Islet of Langerhans (tissue), 1 donor: Measurements from ENCODE around the gene GCNT1.

Experiments
- FAIRE-seq: peaks from one replicate; lab custom pipeline; 2011; peaks lifted over from hg19 to GRCh38; lab: Jason Lieb, UNC

The GCNT1 gene

DNA sequence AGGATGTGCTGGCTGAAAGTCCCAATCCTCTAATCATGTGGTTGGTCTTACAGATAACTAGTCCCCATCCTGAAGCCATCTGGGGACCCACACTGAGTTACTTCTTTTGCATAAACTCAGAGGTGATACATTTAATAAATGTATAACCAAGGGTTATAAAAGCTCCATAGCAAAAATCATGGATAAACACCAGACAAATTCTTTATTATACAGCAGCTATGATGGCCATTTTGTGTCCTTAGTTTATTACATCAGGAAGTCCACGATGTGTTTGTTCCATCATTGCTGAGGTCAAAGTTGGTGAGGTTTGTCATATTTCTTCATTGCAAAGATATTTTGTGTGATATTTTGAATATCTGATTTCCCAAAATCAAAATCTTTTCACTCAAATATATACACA is 80.2 kb downstream of the GCNT1 start:
- FAIRE-seq, result no peak

DNA sequence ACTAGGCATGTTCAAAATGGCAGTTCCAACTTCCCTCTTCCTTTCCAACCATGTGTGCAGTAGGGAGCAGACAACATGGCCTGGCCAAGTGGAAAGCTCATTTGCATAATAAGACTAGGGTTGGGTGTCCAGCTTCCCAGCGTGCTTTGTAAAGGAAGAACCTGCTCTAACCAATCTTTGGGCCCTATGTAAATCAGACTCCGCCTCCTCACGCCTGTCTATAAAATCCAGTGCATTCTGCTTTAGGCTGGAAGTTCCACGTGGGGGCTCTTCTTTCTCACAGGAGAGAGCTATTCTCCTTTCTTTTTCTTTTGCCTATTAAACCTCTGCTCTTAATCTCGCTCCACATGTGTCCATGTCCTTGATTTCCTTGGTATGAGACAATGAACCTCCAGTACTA is 83.4 kb downstream of the GCNT1 start:
- no peak for FAIRE-seq

- no peak for FAIRE-seq
Observed at GRCh38 chr9:76545191-76545590, 86.2 kb downstream of the GCNT1 start.

GRCh38 chr9:76552181-76552580 is 93.2 kb downstream of the GCNT1 start:
- FAIRE-seq, result no peak

GRCh38 chr9:76552751-76553455 is 93.9 kb downstream of the GCNT1 start:
- FAIRE-seq, result no peak

DNA sequence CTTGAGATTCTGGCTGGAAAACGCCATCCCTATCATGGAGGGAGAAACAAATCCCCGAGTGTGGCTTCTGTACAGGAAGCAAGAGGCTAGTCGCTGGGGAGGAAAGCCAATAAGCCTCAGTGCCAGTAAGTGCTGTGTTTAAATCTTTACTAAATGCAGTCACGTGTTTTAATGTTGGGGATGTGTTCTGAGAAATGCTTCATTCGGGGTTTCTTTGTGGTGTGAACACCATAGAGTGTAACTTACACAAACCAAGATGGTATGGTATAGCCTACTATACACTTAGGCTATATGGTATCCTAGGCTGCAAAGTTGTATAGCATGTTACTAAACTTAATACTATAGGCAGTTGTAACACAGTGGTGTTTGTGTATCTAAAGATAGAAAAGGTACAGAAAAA is 94.7 kb downstream of the GCNT1 start:
- FAIRE-seq, result no peak
